Esophagus muscularis mucosa (tissue), 3 donors: ENCODE results near the gene RNF8.

Experiments
- CTCF ChIP-seq, 3 experiments: fragments of 200-600 bp in 2 of 3; fragments of 450-650 bp in 1 of 3; sonication (generic) in 2 of 3; IDR thresholded peaks; one replicate each; pipeline ENCODE4 v1.5.1; 2017 to 2019; ENCODE audit warnings: antibody characterized with exemption in 3 of 3, mild to moderate bottlenecking in 2 of 3, moderate library complexity in 1 of 3
- POLR2AphosphoS5 ChIP-seq, 2 donors: sonication (generic); formaldehyde crosslinking; IDR thresholded peaks; one replicate each; pipeline ENCODE4 v1.6.1; 2017; ENCODE audit warnings: antibody characterized with exemption in 2 of 2

- TF ChIP-seq CTCF (IDR thresholded peaks at IDR 0.05) = no peak
- TF ChIP-seq POLR2AphosphoS5 (IDR thresholded peaks at IDR 0.05) = no peak
Observed at GRCh38 chr6:37399795-37400490, 46.2 kb downstream of the RNF8 start.
